H1 (cell line): Measurements from ENCODE around the gene FBXW8.

Source experiments
- ASH2L ChIP-seq: fragments of 200-600, 300-600 bp; sonication (generic); IDR thresholded peaks from one replicate; pipeline ENCODE4 v1.7.1; 2017; ENCODE audit warnings: low read length
- CEBPB ChIP-seq: IDR thresholded peaks from 2 replicates; pipeline ENCODE4 v1.6.1; 2012; ENCODE audit warnings: low read depth, low read length
- CTCF ChIP-seq, 3 experiments: IDR thresholded peaks; 1 replicate in 2 of 3; 2 replicates in 1 of 3; pipeline versions ENCODE4 v1.5.1 to v1.6.1; 2011; ENCODE audit warnings: low read length in 3 of 3, mild to moderate bottlenecking in 3 of 3, inconsistent platforms in 2 of 3, low read depth in 1 of 3, moderate library complexity in 1 of 3; ENCODE audit not compliant: insufficient read depth in 1 of 3; ENCODE audit errors: control extremely low read depth in 1 of 3
- EZH2 ChIP-seq: fragments of 200-600 bp; sonication (generic); IDR thresholded peaks from 2 replicates; pipeline ENCODE4 v1.7.1; 2012; ENCODE audit warnings: low read depth, mild to moderate bottlenecking, moderate library complexity, low read length, inconsistent platforms; ENCODE audit not compliant: severe bottlenecking
- GABPA ChIP-seq: IDR thresholded peaks from 2 replicates; pipeline ENCODE4 v1.6.1; 2011; ENCODE audit warnings: mild to moderate bottlenecking, low read length, moderate library complexity, borderline replicate concordance; ENCODE audit not compliant: insufficient read depth
- JUND ChIP-seq: IDR thresholded peaks from 2 replicates; pipeline ENCODE4 v1.6.1; 2011; ENCODE audit warnings: mild to moderate bottlenecking, improper control_type of control experiment, low read length
- POLR2AphosphoS5 ChIP-seq: IDR thresholded peaks from 2 replicates; pipeline ENCODE4 v1.6.1; 2011; ENCODE audit warnings: low read depth, low read length
- POU5F1 ChIP-seq: IDR thresholded peaks from 2 replicates; pipeline ENCODE4 v1.6.1; 2011; ENCODE audit warnings: low read depth, mild to moderate bottlenecking, low read length, moderate library complexity
- YY1 ChIP-seq: IDR thresholded peaks from 2 replicates; pipeline ENCODE4 v1.6.1; 2011; ENCODE audit warnings: low read depth, mild to moderate bottlenecking, low read length
- TF ChIP-seq, protein P1 (sequence below): IDR thresholded peaks from 2 replicates; pipeline ENCODE4 v1.6.1; 2012; ENCODE audit warnings: inconsistent platforms

DNA sequence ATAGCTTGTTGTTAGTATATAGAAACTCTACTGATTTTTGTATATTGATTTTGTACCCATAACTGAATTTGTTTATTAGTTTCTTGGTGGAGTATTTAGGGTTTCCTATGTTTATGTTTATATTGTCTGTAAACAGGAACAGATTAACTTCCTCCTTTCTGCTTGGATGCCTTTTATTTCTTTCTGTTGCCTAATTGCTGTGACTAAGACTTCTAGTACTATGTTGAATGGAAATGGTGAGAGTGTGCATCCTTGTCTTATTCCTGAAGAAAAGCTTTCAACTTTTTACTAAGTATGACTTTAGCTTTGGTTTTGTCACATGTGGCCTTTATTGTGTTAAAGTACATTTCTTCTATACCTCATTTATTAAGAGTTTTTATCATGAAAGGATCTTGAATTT is 20.9 kb downstream of the FBXW8 start:
- TF ChIP-seq ASH2L: no peak
- TF ChIP-seq CTCF (IDR thresholded peaks at IDR 0.05; ENCODE audit: control extremely low read depth in 1 of 3, insufficient read depth in 1 of 3, low read depth in 1 of 3, low read length in 3 of 3): no peak
- TF ChIP-seq YY1: no peak
- TF ChIP-seq EZH2: no peak
- TF ChIP-seq CEBPB: no peak
- TF ChIP-seq JUND: no peak
- no peak for TF ChIP-seq POLR2AphosphoS5
- TF ChIP-seq GABPA: no peak
- TF ChIP-seq, protein P1, sequence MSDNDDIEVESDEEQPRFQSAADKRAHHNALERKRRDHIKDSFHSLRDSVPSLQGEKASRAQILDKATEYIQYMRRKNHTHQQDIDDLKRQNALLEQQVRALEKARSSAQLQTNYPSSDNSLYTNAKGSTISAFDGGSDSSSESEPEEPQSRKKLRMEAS: no peak
- TF ChIP-seq POU5F1: no peak
